ENCODE results near the gene PPP2R3A.

Gene PPP2R3A

DNA sequence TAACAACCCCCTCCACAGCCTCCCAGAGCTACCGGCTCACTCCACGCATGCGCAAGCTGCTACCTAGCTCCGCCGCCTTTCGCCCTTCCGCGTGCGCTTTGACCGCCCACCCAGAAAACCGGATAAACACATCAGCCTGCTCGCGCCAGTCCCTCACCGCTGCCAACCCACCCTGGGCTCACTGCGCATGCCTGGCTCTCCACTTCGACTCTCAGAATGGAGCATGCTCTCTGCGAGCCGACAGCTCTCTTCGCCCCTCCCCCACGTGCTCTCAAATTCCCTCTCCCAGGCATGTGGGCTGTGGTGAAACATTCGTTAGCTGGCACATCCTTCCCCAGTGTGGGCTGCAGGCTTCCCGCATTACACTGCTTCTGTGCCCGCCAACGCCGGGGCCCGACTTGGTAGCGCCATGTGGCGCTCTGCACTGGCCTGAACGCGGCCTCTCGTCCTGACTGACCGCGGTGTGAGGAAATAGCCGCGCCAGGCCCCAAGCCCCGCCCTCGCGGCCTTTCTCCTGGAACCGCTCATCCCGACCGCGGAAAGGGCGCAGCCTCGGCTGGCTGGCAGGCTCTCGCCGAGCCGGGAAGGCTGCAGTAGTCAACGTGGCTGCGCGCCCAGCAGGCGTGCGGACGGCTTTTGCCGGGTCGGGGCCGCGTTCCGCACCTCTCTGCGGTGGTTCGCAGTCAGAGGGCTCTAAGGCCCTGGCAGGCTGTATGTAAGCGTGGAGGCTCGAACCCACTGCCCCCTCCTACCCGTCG, 231.1 kb downstream of the PPP2R3A start:
- DNase-seq = peak; percentile 100

DNA sequence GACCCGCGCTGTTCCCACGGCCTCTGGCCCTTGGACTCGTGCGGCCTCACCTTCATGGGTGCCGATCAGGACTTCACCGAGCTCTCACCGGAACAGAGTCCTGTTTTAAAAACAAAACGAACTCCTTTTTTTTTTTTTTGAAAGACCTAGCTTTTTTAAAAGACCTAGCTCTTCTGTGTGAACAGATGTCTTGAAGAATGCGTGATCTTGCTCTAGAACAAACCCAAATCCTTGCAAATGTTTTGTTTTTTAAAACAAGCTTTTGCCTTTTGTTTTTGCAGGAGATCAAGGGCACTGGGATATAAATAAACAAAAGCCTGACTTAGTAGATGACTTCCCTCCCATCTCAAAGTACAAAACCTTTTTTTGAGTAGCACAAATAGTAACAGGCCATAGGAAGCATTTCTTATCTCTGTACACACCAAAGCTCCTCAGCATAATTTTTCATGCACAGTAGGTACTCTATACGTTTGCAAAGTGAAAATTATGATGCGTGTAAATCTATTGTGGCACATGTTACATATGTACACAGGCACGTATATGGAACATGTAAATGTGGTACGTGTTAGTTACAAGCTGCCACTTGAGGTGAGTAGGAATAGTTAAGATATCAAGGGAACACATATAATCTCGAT, 231.7 kb downstream of the PPP2R3A start:
- DNase-seq = no peak

All from islet precursor cell (in vitro differentiated cells).